Lower leg skin (tissue), 3 donors: ENCODE data around the gene PRMT7.

ENCODE experiments used
- CTCF ChIP-seq, 3 donors: fragments of 450-650 bp; IDR thresholded peaks; one replicate each; pipeline ENCODE4 v1.5.1; 2016; ENCODE audit warnings: antibody characterized with exemption in 3 of 3, mild to moderate bottlenecking in 3 of 3, moderate library complexity in 2 of 3
- POLR2A ChIP-seq, 2 donors: fragments of 450-650 bp; IDR thresholded peaks; one replicate each; pipeline ENCODE4 v1.6.1; 2016 to 2017; ENCODE audit warnings: antibody characterized with exemption in 2 of 2, mild to moderate bottlenecking in 1 of 2, moderate library complexity in 1 of 2

- TF ChIP-seq POLR2A (IDR thresholded peaks at IDR 0.05) (no peak), CTCF (IDR thresholded peaks at IDR 0.05) (no peak)
Observed at GRCh38 chr16:68344252-68344651, 33.4 kb downstream of the PRMT7 start.
